Karpas-422 (cell line): ENCODE data around the gene JPH3. TPM values are rescaled to one million over a fixed set of nuclear protein-coding genes. Genes with fewer than 3 reads are reported as not detected.

ENCODE experiments used
- DNase-seq: peaks from one replicate; pipeline ENCODE4 v3.0.0-alpha.2; 2015
- H2AFZ ChIP-seq: fragments of 200-600 bp; sonication (generic); 2 replicates; pipeline ENCODE4 v1.6.1; 2014; ENCODE audit warnings: antibody characterized with exemption, low read length, mixed read lengths
- H3K27ac ChIP-seq: fragments of 200-600 bp; sonication (generic); 2 replicates; pipeline ENCODE4 v1.5.1; 2014; ENCODE audit warnings: mild to moderate bottlenecking, low read length, moderate library complexity
- H3K27me3 ChIP-seq: fragments of 200-600 bp; sonication (generic); 2 replicates; pipeline ENCODE4 v1.6.1; 2014; ENCODE audit warnings: low read length, mixed read lengths
- H3K36me3 ChIP-seq: fragments of 200-600 bp; sonication (generic); 2 replicates; pipeline ENCODE4 v1.6.1; 2014; ENCODE audit warnings: low read length, mixed read lengths; ENCODE audit not compliant: insufficient read depth
- H3K4me1 ChIP-seq: fragments of 200-600 bp; sonication (generic); 2 replicates; pipeline ENCODE4 v1.6.1; 2014; ENCODE audit warnings: mild to moderate bottlenecking, low read length, mixed read lengths
- H3K4me2 ChIP-seq: fragments of 200-600 bp; sonication (generic); 2 replicates; pipeline ENCODE4 v1.6.1; 2014; ENCODE audit warnings: low read length, low read depth, mild to moderate bottlenecking; ENCODE audit not compliant: poor library complexity, severe bottlenecking
- H3K4me3 ChIP-seq: fragments of 200-600 bp; sonication (generic); 2 replicates; pipeline ENCODE4 v1.5.1; 2014; ENCODE audit warnings: mild to moderate bottlenecking, antibody characterized with exemption, low read length, mixed read lengths
- H3K79me2 ChIP-seq: fragments of 200-600 bp; sonication (generic); 2 replicates; pipeline ENCODE4 v1.6.1; 2014; ENCODE audit warnings: mild to moderate bottlenecking, low read length, mixed read lengths
- H3K9ac ChIP-seq: fragments of 200-600 bp; sonication (generic); 2 replicates; pipeline ENCODE4 v1.6.0; 2014; ENCODE audit warnings: low read length
- H3K9me2 ChIP-seq: fragments of 200-600 bp; sonication (generic), shearing (Covaris generic); replicated peaks from 2 replicates; pipeline ENCODE4 v1.6.0; 2014; ENCODE audit warnings: mild to moderate bottlenecking, low read length, moderate library complexity; ENCODE audit not compliant: insufficient read depth
- H3K9me3 ChIP-seq: fragments of 300-700, 200-600 bp; sonication (generic); 2 replicates; pipeline ENCODE4 v1.6.1; 2014; ENCODE audit warnings: low read length, mixed read lengths
- H4K20me1 ChIP-seq: fragments of 200-600 bp; sonication (generic); 2 replicates; pipeline ENCODE4 v1.6.1; 2014; ENCODE audit warnings: mild to moderate bottlenecking, antibody characterized with exemption, low read length, low read depth; ENCODE audit not compliant: insufficient read depth
- total RNA-seq: library from RNA; depleted of rRNA; stranded (reverse); fragments of >200 nt; shearing (Covaris generic); gene quantifications from 2 replicates; pipeline ENCODE4 v1.2.3, GENCODE V29; 2014; ENCODE audit warnings: low replicate concordance

Gene JPH3
- total RNA-seq, 1 experiment from 2014 or later, result not detected

DNA sequence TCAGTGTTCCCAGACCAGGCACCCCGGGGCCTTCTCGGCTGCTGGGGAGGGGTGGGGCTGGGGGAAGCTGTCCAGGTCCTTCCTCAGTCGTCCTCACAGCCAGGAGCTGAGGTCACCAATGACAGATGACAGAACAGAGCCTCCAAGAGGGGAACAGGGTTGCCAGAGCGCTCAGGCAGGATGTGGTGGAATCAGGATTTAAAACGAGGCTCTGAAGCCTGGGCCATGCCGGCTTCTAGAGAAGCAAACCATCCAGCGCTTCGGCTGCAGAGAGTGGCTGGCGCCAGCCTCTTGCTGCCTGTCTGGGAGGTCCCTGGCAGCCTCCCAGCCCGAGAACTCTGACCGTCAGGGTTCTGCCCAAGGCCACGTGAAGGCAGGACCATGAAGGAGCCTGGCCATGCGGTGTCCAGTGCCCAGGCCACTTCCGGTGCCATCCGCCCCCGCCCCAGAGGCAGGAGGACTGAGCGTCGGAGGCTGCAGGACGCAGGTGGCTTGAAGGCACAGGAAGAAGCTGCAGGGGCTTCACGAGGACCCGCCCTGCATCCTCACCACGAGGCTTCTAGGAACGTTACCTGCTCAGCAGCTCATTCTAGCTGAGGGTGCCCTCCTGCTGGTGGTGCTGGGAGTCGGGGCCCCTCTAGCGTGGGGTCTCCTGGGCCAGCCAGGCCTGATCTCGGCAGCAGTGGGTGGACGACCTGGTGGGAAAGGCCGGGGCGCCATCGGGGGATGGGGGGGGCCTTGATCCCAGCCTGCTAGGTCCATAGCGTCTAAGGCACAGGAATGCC is 85.0 kb downstream of the JPH3 start:
- H3K36me3 ChIP-seq, result no peaks in the 10 kb centered on the region
- H3K9ac ChIP-seq, result no peak overlapping the region
- DNase-seq, result no peak
- H3K4me3 ChIP-seq, result no peak overlapping the region
- no peaks in the 10 kb centered on the region for H3K27me3 ChIP-seq
- H3K79me2 ChIP-seq, result no peaks in the 10 kb centered on the region
- H4K20me1 ChIP-seq, result no peaks in the 10 kb centered on the region
- no peak overlapping the region for H3K27ac ChIP-seq
- no peak overlapping the region for H3K4me2 ChIP-seq
- no peaks in the 10 kb centered on the region for H3K4me1 ChIP-seq
- H2AFZ ChIP-seq, result no peak overlapping the region
- H3K9me3 ChIP-seq, result no peaks in the 10 kb centered on the region
- H3K9me2 ChIP-seq, result no peaks in the 10 kb centered on the region

DNA sequence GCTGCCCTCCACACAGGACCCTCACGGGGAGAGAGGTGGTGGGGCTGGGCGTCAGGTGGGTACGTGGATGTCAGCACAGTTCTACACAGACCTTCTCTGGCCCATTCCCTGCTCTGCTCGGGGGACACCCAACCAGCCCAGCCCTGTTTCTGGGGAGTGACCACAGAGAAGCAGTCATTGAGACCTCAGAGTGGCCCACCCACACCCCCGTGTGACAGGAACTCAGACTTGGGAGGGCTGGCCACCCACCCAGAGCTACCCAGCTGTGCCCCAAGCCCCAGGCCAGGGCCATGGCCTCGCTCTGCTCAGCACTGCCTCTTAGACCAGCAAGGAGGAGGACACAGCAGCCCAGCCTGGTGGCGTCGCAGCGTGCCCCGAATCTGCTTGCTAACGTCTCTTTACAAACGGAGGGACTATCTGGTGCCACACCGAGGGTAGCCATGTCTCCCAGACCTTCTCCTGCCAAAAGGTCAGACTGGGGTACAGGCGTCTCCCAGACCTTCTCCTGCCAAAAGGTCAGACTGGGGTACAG is 85.8 kb downstream of the JPH3 start:
- no peaks in the 10 kb centered on the region for H3K4me1 ChIP-seq

DNA sequence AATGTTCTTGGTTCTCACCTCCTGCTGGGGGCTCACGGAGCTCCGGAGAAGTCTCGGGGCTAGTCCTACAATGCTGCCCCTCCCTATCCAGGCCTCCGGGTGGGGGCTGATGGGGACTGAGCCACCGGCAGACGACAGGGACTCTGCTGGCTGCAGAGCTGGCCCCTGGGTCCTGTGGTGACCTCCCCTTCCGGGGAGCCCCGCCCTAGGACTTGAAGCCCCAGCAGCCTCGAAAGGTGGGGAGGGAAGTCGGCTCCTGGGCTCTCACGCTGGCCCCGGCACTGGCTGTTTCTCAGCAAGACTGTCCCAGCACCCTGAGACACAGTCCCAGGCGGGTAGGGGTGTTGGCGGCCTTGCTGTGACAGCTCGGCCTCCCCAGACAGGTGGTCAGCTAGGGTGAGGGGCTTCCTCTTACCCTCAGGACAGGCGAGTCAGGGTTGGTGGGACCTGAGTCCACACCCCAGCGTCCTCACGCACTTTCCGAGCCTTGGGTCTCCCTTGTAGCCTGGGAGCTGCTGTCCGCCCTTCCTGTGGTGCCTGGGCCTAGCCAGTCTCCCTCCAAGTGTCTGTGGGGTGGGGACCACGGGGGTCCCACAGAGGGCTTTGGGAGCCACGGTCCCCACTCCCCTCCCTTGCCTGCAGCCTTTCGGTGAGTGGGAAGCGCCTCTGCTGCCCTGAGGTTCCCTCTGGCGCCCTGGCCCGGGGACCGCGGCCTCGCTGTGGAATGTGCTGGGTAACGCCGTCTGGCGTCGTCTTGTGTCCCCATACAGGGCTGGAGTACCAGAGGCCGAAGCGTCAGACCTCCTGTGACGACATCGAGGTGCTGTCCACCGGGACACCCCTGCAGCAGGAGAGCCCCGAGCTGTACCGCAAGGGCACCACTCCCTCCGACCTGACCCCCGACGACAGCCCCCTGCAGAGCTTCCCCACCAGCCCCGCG is 86.8 kb downstream of the JPH3 start:
- Histone ChIP-seq H3K9me3 (no peaks in the 10 kb centered on the region), H3K27me3 (no peaks in the 10 kb centered on the region), H3K36me3 (no peaks in the 10 kb centered on the region), H3K9me2 (no peaks in the 10 kb centered on the region), H3K9ac (no peak overlapping the region), H4K20me1 (no peaks in the 10 kb centered on the region), H3K4me1 (no peaks in the 10 kb centered on the region), H3K4me3 (no peak overlapping the region), H3K27ac (no peak overlapping the region), H3K4me2 (no peak overlapping the region), H2AFZ (no peak overlapping the region), H3K79me2 (no peaks in the 10 kb centered on the region)
- no peak for DNase-seq

More for the DNA sequence above, 85.8 kb downstream of the JPH3 start:
- no peak overlapping the region for H3K9ac ChIP-seq
- no peaks in the 10 kb centered on the region for H3K79me2 ChIP-seq
- no peak overlapping the region for H3K27ac ChIP-seq
- H3K36me3 ChIP-seq, result no peaks in the 10 kb centered on the region
- no peaks in the 10 kb centered on the region for H3K9me2 ChIP-seq
- no peak overlapping the region for H2AFZ ChIP-seq
- H3K9me3 ChIP-seq, result no peaks in the 10 kb centered on the region
- no peaks in the 10 kb centered on the region for H4K20me1 ChIP-seq
- no peak for DNase-seq
- H3K4me2 ChIP-seq, result no peak overlapping the region
- H3K27me3 ChIP-seq, result no peaks in the 10 kb centered on the region
- H3K4me3 ChIP-seq, result no peak overlapping the region

DNA sequence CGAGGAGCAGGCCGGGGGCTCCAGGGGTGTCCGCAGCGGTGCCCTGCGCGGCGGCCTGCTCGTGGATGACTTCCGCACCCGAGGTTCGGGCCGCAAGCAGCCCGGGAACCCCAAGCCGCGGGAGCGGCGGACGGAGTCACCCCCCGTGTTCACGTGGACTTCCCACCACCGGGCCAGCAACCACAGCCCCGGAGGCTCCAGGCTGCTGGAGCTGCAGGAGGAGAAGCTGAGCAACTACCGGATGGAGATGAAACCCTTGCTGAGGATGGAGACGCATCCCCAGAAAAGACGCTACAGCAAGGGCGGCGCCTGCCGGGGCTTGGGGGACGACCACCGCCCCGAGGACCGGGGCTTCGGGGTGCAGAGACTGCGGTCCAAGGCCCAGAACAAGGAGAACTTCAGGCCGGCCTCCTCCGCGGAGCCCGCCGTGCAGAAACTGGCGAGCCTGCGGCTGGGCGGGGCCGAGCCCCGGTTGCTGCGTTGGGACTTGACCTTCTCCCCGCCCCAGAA is 87.7 kb downstream of the JPH3 start:
- Histone ChIP-seq H3K36me3 (no peaks in the 10 kb centered on the region), H3K9me2 (no peaks in the 10 kb centered on the region), H3K27ac (no peak overlapping the region), H3K4me3 (no peak overlapping the region), H3K4me2 (no peak overlapping the region), H3K4me1 (no peaks in the 10 kb centered on the region), H3K9ac (no peak overlapping the region), H3K27me3 (no peaks in the 10 kb centered on the region), H4K20me1 (no peaks in the 10 kb centered on the region), H3K79me2 (no peaks in the 10 kb centered on the region), H2AFZ (no peak overlapping the region), H3K9me3 (no peaks in the 10 kb centered on the region)
- no peak for DNase-seq

DNA sequence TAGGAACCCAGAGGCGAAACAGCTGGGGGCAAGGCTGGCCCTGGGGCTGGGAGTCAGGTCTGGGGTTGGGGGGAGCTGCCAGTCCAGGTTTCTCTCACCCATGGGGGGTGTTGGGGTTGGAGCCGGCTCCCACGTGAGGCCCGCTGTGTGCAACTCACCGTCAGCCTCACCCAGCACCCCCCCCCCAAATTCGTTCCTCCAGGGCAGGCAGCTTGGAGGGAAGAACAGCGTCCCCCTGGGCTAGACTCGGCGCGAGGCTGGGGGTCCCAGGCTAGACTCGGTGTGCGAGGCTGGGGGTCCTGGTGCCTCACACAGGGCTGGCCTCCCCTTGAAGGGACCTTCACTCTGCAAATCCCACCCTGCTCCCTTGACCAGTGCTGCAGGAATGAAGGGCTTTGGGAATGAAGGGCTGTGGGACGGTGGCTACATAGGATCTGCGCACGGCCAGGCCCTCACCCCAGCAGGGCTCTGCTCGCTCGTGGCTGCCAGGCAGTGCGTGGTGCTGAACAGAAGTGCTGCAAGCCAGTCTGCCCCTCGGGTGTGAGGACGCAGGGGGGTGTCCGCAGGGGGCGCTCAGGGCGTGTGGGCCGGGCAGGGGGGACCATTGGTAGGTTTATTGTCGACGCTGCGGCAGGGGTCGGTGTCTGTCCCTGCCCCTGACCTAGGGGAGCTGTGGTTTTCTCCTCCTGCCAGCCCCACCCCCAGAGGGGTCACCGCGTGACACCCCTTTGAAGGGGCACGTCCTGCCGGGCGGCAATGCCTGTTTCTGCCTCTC is 88.8 kb downstream of the JPH3 start:
- H4K20me1 ChIP-seq, result no peaks in the 10 kb centered on the region
- no peak overlapping the region for H3K27ac ChIP-seq
- H3K9me3 ChIP-seq, result no peaks in the 10 kb centered on the region
- no peaks in the 10 kb centered on the region for H3K9me2 ChIP-seq
- no peak for DNase-seq
- no peak overlapping the region for H3K9ac ChIP-seq
- H3K4me2 ChIP-seq, result no peak overlapping the region
- no peaks in the 10 kb centered on the region for H3K27me3 ChIP-seq
- no peak overlapping the region for H3K4me3 ChIP-seq
- no peaks in the 10 kb centered on the region for H3K4me1 ChIP-seq
- no peak overlapping the region for H2AFZ ChIP-seq
- H3K79me2 ChIP-seq, result no peaks in the 10 kb centered on the region
- no peaks in the 10 kb centered on the region for H3K36me3 ChIP-seq

- H2AFZ ChIP-seq, result no peak overlapping the region
- no peak overlapping the region for H3K4me2 ChIP-seq
- no peaks in the 10 kb centered on the region for H3K9me3 ChIP-seq
- H3K27me3 ChIP-seq, result no peaks in the 10 kb centered on the region
- no peaks in the 10 kb centered on the region for H3K36me3 ChIP-seq
- no peak overlapping the region for H3K9ac ChIP-seq
- H3K79me2 ChIP-seq, result no peaks in the 10 kb centered on the region
- no peak for DNase-seq
- H3K4me3 ChIP-seq, result no peak overlapping the region
- H4K20me1 ChIP-seq, result no peaks in the 10 kb centered on the region
- no peak overlapping the region for H3K27ac ChIP-seq
- H3K4me1 ChIP-seq, result no peaks in the 10 kb centered on the region
- H3K9me2 ChIP-seq, result no peaks in the 10 kb centered on the region
Observed at GRCh38 chr16:87691686-87692079, 89.4 kb downstream of the JPH3 start.

GRCh38 chr16:87692176-87692575 is 89.9 kb downstream of the JPH3 start:
- no peak for DNase-seq
- Histone ChIP-seq H3K4me2 (no peak overlapping the region), H3K27ac (no peak overlapping the region), H3K36me3 (no peaks in the 10 kb centered on the region), H3K4me1 (no peaks in the 10 kb centered on the region), H3K9me2 (no peaks in the 10 kb centered on the region), H3K79me2 (no peaks in the 10 kb centered on the region), H3K9me3 (no peaks in the 10 kb centered on the region), H3K4me3 (no peak overlapping the region), H4K20me1 (no peaks in the 10 kb centered on the region), H2AFZ (no peak overlapping the region), H3K9ac (no peak overlapping the region), H3K27me3 (no peaks in the 10 kb centered on the region)
